Measurements from ENCODE around the gene VGF. TPM values are rescaled to one million over a fixed set of nuclear protein-coding genes. Genes with fewer than 3 reads are reported as not detected.
"Not testable (repeated sequence)": the region's sequence is repeated elsewhere in the genome, so short reads cannot be mapped to it uniquely, and the experiment has no call there.

The VGF gene
- total RNA-seq, 2 donors from 2014 or later: 0.19 TPM; not detected in 1

DNA sequence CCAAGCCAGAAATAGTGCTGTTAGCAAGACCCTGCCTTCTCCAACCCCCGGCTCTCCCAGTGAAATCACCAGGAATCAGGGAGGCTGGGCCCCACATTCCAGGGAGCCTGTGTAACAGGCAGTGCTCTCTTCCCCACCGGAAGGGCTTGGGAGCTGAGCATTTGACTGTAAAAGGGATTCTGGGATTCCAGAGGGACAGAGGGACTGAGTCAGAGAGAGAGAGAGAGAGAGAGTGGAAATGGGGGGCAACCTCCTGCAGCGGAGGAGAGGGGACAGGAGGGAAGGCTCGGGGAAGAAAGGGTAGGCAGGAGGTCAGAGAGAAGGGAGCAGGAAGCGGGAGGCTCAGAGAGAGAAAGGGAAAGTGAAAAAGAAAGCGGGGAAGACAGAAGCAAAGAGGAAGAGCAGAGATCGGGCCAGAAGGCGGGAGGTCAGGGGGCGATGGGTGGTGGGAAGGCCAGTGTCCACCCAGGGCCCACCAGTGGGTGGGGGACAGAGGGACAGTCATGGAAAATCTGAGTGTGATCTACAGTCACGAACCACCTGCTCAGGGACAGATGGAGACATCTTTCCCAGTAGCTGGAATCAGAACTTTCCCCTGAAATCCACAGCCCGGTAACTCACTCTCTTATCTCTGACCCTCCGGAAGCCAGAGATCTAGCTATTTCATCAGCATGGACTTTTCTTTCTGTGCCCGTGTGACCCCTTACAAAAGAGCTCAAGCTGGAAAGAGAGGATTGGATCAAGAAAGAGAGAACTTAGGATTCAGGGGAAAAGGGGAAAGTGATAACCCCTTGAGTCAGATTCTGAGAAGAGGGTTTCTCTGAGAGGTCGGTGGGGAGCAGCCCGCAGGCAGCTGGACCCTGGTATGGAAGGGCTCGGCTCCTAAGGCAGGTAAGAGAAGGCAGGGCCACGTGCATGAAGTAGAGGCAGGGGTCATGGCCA lies 43.1 kb downstream of the VGF start:
- Mint-ChIP-seq H3K4me1 (ENCODE audit: low read depth) (peaks cover 36% of the 10 kb centered on the region), H3K4me3 (peak overlapping the region; percentile 71 to 80), H3K9me3 (no peaks in the 10 kb centered on the region), H3K27ac (no peak overlapping the region), H3K27me3 (ENCODE audit: low read depth) (peaks cover 56% of the 10 kb centered on the region), H3K36me3 (ENCODE audit: insufficient read depth in 2 of 2) (peaks cover 0 to 1% of the 10 kb centered on the region in 2 donors)
- ATAC-seq (replicated peaks in 1 of 2) (no peak), DNase-seq (no peak)

DNA sequence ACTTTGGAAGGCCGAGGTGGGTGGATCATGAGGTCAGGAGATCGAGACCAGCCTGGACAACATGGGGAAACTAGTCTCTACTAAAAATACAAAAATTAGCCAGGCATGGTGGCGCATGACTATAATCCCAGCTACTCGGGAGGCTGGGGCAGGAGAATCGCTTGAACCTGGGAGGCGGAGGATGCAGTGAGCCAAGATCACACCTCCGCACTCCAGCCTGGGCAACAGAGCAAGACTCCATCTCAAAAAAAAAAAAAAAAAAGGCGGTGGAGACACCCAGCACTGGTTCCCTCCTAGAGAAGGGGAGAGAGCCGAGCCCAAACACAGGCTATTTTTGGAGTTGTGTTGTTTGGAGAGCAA lies 43.8 kb downstream of the VGF start:
- not testable (repeated sequence) for H3K36me3 Mint-ChIP-seq (ENCODE audit: insufficient read depth in 2 of 2); ATAC-seq (replicated peaks in 1 of 2); H3K9me3 Mint-ChIP-seq; H3K27ac Mint-ChIP-seq; DNase-seq
- H3K4me1 Mint-ChIP-seq (ENCODE audit: low read depth): peaks cover 30% of the 10 kb centered on the region
- peaks cover 50% of the 10 kb centered on the region for H3K27me3 Mint-ChIP-seq (ENCODE audit: low read depth)
- peak overlapping the region; percentile 71 to 80 for H3K4me3 Mint-ChIP-seq

DNA sequence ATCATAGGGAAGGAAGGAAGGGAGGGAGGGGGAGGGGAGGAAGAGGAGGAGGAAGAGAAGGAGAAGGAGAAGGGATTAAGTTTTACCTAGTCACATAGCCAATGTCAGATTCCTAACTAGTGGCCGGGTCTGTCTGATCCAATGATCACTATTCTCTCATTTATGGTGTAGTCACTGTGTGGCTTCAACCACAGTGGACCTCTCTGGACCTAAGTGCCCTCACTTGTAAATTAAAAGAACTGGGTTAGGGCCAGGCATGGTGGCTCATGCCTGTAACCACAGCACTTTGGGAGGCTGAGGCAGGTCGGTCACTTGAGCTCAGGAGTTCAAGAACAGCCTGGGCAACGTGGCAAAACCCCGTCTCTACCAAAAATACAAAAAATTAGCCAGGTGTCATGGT lies 45.1 kb downstream of the VGF start:
- Mint-ChIP-seq H3K36me3 (ENCODE audit: insufficient read depth in 2 of 2) (peaks cover 0 to 1% of the 10 kb centered on the region in 2 donors), H3K27me3 (ENCODE audit: low read depth) (peaks cover 39% of the 10 kb centered on the region), H3K4me3 (no peak overlapping the region), H3K4me1 (ENCODE audit: low read depth) (peaks cover 19% of the 10 kb centered on the region), H3K27ac (no peak overlapping the region), H3K9me3 (no peaks in the 10 kb centered on the region)
- DNase-seq: no peak
- no peak for ATAC-seq (replicated peaks in 1 of 2)

DNA sequence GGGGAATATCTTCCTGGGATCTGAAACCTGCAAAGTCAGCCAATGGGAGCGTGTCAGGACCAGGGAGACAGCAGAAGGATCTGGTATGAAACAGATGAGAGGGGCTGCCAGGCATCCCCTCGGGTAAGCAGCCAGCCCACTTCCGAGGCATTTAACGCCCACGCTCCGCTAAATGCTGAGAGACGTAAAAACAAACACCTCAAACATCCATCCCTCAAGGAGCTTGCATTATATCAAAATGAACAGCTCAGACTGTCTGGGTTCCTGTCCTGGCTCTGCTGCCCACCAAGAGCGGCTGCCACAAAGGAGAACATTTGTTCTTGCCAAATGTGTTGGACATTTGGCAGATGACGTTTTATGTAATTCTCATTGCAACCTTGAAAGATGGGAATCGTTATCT lies 45.5 kb downstream of the VGF start:
- Mint-ChIP-seq H3K27ac (no peak overlapping the region), H3K27me3 (ENCODE audit: low read depth) (peaks cover 35% of the 10 kb centered on the region), H3K36me3 (ENCODE audit: insufficient read depth in 2 of 2) (peaks cover 0 to 1% of the 10 kb centered on the region in 2 donors), H3K9me3 (no peaks in the 10 kb centered on the region), H3K4me3 (no peak overlapping the region), H3K4me1 (ENCODE audit: low read depth) (peaks cover 14% of the 10 kb centered on the region)
- DNase-seq (no peak), ATAC-seq (replicated peaks in 1 of 2) (no peak)

DNA sequence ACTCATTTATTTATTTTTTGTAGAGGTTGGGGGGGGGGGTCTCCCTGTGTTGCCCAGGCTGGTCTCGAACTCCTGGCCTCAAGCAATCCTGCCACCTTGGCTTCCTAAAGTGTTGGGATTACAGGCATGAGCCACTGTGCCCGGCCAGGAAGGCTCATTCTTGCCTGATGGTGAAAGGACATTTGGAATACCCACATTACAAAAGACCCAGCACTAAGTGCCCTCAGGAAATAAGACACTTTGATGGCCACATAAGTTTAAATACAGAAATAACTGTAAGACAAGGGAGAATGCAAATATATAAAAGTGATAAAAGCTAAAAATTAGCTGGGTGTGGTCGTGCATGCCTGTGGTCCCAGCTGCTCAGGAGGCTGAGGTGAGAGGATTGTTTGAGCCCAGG lies 46.5 kb downstream of the VGF start:
- Mint-ChIP-seq H3K9me3 (no peaks in the 10 kb centered on the region), H3K4me3 (no peak overlapping the region), H3K27me3 (ENCODE audit: low read depth) (peaks cover 28% of the 10 kb centered on the region), H3K4me1 (ENCODE audit: low read depth) (peaks cover 8% of the 10 kb centered on the region), H3K36me3 (ENCODE audit: insufficient read depth in 2 of 2) (no peaks in the 10 kb centered on the region), H3K27ac (no peak overlapping the region)
- no peak for DNase-seq
- no peak for ATAC-seq (replicated peaks in 1 of 2)

DNA sequence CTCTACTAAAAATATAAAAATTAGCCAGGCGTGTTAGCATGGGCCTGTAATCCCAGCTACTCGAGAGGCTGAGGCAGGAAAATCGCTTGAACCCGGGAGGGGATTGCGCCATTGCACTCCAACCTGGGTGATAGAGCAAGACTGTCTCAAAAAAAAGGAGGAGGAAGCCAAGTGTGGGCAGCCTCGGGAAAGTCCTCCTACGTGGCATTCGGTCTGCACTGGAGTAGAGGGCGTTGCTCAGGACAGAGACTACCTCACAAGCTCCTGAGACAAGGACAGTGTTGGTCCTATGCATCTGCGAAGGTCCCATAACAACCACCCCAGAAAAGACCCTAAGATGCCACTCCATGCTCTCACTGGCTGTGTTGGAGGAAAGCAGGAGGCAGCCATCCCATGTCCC lies 48.5 kb downstream of the VGF start:
- ATAC-seq (replicated peaks in 1 of 2) (no peak), DNase-seq (no peak)
- no peak overlapping the region for H3K27ac Mint-ChIP-seq
- H3K36me3 Mint-ChIP-seq (ENCODE audit: insufficient read depth in 2 of 2): no peaks in the 10 kb centered on the region
- H3K4me1 Mint-ChIP-seq (ENCODE audit: low read depth): peaks cover 2% of the 10 kb centered on the region
- H3K27me3 Mint-ChIP-seq (ENCODE audit: low read depth): peaks cover 8% of the 10 kb centered on the region
- H3K9me3 Mint-ChIP-seq: no peaks in the 10 kb centered on the region
- H3K4me3 Mint-ChIP-seq: no peak overlapping the region

DNA sequence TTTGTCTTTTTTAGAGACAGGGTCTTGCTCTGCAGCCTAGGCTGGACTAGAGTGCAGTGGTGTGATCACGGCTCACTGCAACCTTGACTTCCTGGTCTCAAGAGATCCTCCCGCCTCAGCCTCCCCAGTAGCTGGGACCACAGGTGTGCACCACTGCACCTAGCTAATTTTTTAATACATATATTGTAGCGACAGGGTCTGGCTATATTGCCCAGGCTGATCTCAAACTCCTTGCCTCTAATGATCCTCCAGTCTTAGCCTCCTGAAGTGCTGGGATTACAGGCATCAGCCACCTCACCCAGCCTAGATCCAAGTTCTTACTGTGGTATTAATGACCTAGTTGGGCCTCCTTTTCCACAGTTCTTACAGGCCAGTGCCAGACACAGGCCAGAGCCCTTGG lies 50.2 kb downstream of the VGF start:
- H3K9me3 Mint-ChIP-seq: no peaks in the 10 kb centered on the region
- H3K4me3 Mint-ChIP-seq: no peak overlapping the region
- DNase-seq: no peak
- ATAC-seq (replicated peaks in 1 of 2): no peak
- H3K27ac Mint-ChIP-seq: no peak overlapping the region
- H3K4me1 Mint-ChIP-seq (ENCODE audit: low read depth): no peaks in the 10 kb centered on the region
- no peaks in the 10 kb centered on the region for H3K36me3 Mint-ChIP-seq (ENCODE audit: insufficient read depth in 2 of 2)
- no peaks in the 10 kb centered on the region for H3K27me3 Mint-ChIP-seq (ENCODE audit: low read depth)

DNA sequence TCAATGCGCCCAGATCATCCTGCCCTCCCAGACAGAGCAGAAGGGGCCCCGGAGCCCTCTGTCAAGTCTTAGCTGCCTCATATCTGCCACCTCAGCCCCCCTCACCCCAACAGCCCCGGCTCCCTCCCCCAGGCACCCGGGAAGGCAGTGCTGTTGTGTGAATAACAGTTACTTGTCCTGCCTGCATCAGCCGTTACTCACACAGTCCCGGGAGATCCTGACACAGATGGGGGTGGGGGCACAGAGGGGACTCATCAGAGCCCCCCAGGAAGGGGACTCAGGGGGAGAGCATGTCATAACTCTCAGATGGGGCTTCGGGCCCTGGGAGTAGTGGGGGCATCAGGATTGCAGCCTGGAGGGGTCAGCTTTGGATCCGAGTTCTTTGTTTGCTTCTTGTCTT lies 50.9 kb downstream of the VGF start:
- Mint-ChIP-seq H3K4me1 (ENCODE audit: low read depth) (no peaks in the 10 kb centered on the region), H3K9me3 (no peaks in the 10 kb centered on the region), H3K27ac (no peak overlapping the region), H3K27me3 (ENCODE audit: low read depth) (peaks cover 4% of the 10 kb centered on the region), H3K4me3 (no peak overlapping the region), H3K36me3 (ENCODE audit: insufficient read depth in 2 of 2) (no peaks in the 10 kb centered on the region)
- ATAC-seq (replicated peaks in 1 of 2) (no peak), DNase-seq (no peak)

DNA sequence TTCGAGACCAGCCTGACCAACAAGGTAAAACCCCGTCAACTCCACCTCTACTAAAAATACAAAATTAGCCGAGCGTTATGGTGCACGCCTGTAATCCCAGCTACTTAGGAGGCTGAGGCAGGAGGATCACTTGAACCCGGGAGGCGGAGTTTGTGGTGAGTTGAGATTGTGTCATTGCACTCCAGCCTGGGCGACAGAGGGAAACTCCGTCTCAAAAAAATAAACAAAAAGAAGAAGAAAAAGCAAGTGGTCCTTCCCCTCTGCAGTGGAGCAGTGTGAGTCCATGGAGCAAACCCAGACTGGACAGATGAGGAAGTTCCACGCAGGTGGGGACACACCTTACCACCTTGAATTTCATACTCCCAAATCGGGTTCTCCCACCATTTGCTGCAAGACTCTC lies 51.5 kb downstream of the VGF start:
- Mint-ChIP-seq H3K9me3 (no peaks in the 10 kb centered on the region), H3K27ac (no peak overlapping the region), H3K36me3 (ENCODE audit: insufficient read depth in 2 of 2) (no peaks in the 10 kb centered on the region), H3K4me3 (no peak overlapping the region), H3K27me3 (ENCODE audit: low read depth) (peaks cover 6% of the 10 kb centered on the region), H3K4me1 (ENCODE audit: low read depth) (no peaks in the 10 kb centered on the region)
- ATAC-seq (replicated peaks in 1 of 2) (no peak), DNase-seq (no peak)

DNA sequence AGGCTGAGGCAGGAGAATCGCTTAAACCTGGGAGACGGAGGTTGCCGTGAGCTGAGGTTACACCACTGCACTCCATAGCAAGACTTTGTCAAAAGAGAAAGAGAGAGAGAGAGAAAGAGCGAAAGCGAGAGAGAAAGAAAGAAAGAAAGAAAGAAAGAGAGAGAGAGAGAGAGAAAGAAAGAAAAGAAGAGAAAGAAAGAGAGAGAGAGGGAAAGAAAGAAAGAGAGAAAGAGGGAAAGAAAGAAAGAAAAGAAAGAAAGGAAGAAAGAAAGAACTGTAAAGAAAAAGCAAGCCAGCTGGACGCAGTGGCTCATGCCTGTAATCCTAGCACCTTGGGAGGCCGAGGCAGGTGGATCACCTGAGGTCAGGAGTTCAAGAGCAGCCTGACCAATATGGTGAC lies 52.2 kb downstream of the VGF start:
- peak overlapping the region; percentile 6 for H3K27ac Mint-ChIP-seq
- H3K27me3 Mint-ChIP-seq (ENCODE audit: low read depth): not testable (repeated sequence)

More for the DNA sequence above, 52.2 kb downstream of the VGF start:
- not testable (repeated sequence) for DNase-seq; H3K9me3 Mint-ChIP-seq; H3K4me3 Mint-ChIP-seq; H3K36me3 Mint-ChIP-seq (ENCODE audit: insufficient read depth in 2 of 2); H3K4me1 Mint-ChIP-seq (ENCODE audit: low read depth); ATAC-seq (replicated peaks in 1 of 2)

Other genes with a start within 250 kb of the VGF start
- gene MUC3A, start 216.0 kb downstream of the VGF start, total RNA-seq: not detected
- 1 to 10 TPM in 1 of 2 donors, not detected in 1; 1.6 TPM for gene MUC12, start 196.0 kb downstream of the VGF start, total RNA-seq
- not detected for gene MUC17, start 145.5 kb downstream of the VGF start, total RNA-seq
- 10 to 100 TPM; 44.5 to 50.2 TPM for gene TRIM56, start 80.1 kb downstream of the VGF start, total RNA-seq
- gene SERPINE1, start 38.5 kb downstream of the VGF start, total RNA-seq: under 1 TPM in 1 of 2 donors, not detected in 1; 0.14 TPM
- 10 to 100 TPM; 23.4 to 28.4 TPM for gene AP1S1, start 11.1 kb downstream of the VGF start, total RNA-seq
- gene NAT16, start 14.7 kb upstream of the VGF start, total RNA-seq: not detected
- gene MOGAT3, start 35.5 kb upstream of the VGF start, total RNA-seq: not detected
- 10 to 100 TPM; 28.8 to 34.4 TPM for gene PLOD3, start 52.0 kb upstream of the VGF start, total RNA-seq
- gene ZNHIT1, start 52.6 kb upstream of the VGF start, total RNA-seq: 10 to 100 TPM; 36.6 to 38.9 TPM
- 10 to 100 TPM; 27.8 to 28.7 TPM for gene CLDN15, start 72.2 kb upstream of the VGF start, total RNA-seq
- gene FIS1, start 79.5 kb upstream of the VGF start, total RNA-seq: 10 to 100 TPM; 78.4 to 87.2 TPM
- 1 to 10 TPM; 4.7 to 5.1 TPM for gene IFT22, start 156.2 kb upstream of the VGF start, total RNA-seq
- gene COL26A1, start 197.3 kb upstream of the VGF start, total RNA-seq: under 1 TPM in 1 of 2 donors, not detected in 1; 0.22 TPM